HepG2 (cell line): ENCODE results near the gene SEMA4A. TPM values are rescaled to one million over a fixed set of nuclear protein-coding genes. Genes with fewer than 3 reads are reported as not detected.

Experiments used
- HNRNPLL ChIP-seq: fragments of 200-400 bp; formaldehyde crosslinking; IDR thresholded peaks from 2 replicates; pipeline ENCODE4 v1.6.1; 2017; ENCODE audit warnings: mild to moderate bottlenecking, low read depth, low read length; ENCODE audit not compliant: poor library complexity, severe bottlenecking
- NBN ChIP-seq: fragments of 450-650 bp; conservative IDR thresholded peaks from 2 replicates; pipeline ENCODE4 v1.6.1; 2017
- RCOR2 ChIP-seq: IDR thresholded peaks from 2 replicates; pipeline ENCODE4 v1.6.1; 2016; ENCODE audit warnings: missing biosample characterization, missing genetic modification reagents
- STAT6 ChIP-seq: sonication (generic); formaldehyde crosslinking; IDR thresholded peaks from 2 replicates; pipeline ENCODE4 v1.4.0; 2020; ENCODE audit warnings: missing genetic modification reagents, mild to moderate bottlenecking, borderline replicate concordance
- SYNCRIP ChIP-seq: fragments of 200-400 bp; formaldehyde crosslinking; IDR thresholded peaks from 2 replicates; pipeline ENCODE4 v1.6.1; 2018; ENCODE audit warnings: mild to moderate bottlenecking, low read depth, low read length; ENCODE audit not compliant: insufficient read depth
- TCF12 ChIP-seq, 2 experiments: fragments of 450-650 bp in 1 of 2; sonication (generic) in 1 of 2; formaldehyde crosslinking in 1 of 2; IDR thresholded peaks; 2 replicates each; pipeline versions ENCODE4 v1.6.1 to v1.8.0; 2017 to 2022; ENCODE audit warnings: antibody characterized with exemption in 1 of 2, mild to moderate bottlenecking in 1 of 2, missing genetic modification reagents in 1 of 2, moderate library complexity in 1 of 2
- ZBTB33 ChIP-seq: sonication (generic); formaldehyde crosslinking; IDR thresholded peaks from 2 replicates; pipeline ENCODE4 v1.4.0; 2020; ENCODE audit warnings: missing genetic modification reagents
- ZNF10 ChIP-seq: sonication (generic); formaldehyde crosslinking; IDR thresholded peaks from 2 replicates; pipeline ENCODE4 v1.4.0; 2020; ENCODE audit warnings: mild to moderate bottlenecking, low read depth, missing genetic modification reagents, borderline replicate concordance
- ZNF772 ChIP-seq: sonication (generic); formaldehyde crosslinking; IDR thresholded peaks from 2 replicates; pipeline ENCODE4 v1.5.0; 2020; ENCODE audit warnings: mild to moderate bottlenecking, missing genetic modification reagents
- polyA plus RNA-seq, 8 experiments: library from polyadenylated mRNA; depleted of rRNA in 3 of 8; stranded (reverse) in 7 of 8; unstranded in 1 of 8; fragments of >200 nt; fragmentation: Illumina TruSeq in 4 of 8; extraction: Trizol in 4 of 8; gene quantifications; 2 replicates each; pipeline versions ENCODE4 v1.2.1 to v1.2.3, GENCODE V29; 2011 to 2016; ENCODE audit warnings: low read depth in 4 of 8, missing spikeins in 1 of 8, mixed read lengths in 1 of 8; ENCODE audit not compliant: insufficient read depth in 1 of 8
- total RNA-seq, 5 experiments: library from RNA; depleted of rRNA; stranded (reverse); fragments of >200 nt; fragmentation: Illumina TruSeq; extraction: Trizol; gene quantifications; 2 replicates each; pipeline ENCODE4 v1.2.3, GENCODE V29; 2016; ENCODE audit warnings: low read depth in 1 of 5
- TF ChIP-seq, protein P1 (sequence below): sonication (generic); formaldehyde crosslinking; conservative IDR thresholded peaks from 2 replicates; pipeline ENCODE4 v1.8.0; 2022; ENCODE audit warnings: missing genetic modification reagents

Gene SEMA4A
- total and polyA plus RNA-seq, 2 of the 13 experiments (the other 11 are each of a cell fraction or from before 2014, with no cell fraction given), result 0.09 to 0.20 TPM

GRCh38 chr1:156191292-156191964, 38.0 kb downstream of the SEMA4A start (continued):
- no peak for TF ChIP-seq STAT6 (CRISPR knock-in tag)
- TF ChIP-seq SYNCRIP, result no peak
- no peak for TF ChIP-seq TCF12 (IDR thresholded peaks at IDR 0.05)
- TF ChIP-seq TCF12 (CRISPR knock-in tag; IDR thresholded peaks at IDR 0.05), result no peak
- no peak for TF ChIP-seq NBN
- TF ChIP-seq, protein P1, sequence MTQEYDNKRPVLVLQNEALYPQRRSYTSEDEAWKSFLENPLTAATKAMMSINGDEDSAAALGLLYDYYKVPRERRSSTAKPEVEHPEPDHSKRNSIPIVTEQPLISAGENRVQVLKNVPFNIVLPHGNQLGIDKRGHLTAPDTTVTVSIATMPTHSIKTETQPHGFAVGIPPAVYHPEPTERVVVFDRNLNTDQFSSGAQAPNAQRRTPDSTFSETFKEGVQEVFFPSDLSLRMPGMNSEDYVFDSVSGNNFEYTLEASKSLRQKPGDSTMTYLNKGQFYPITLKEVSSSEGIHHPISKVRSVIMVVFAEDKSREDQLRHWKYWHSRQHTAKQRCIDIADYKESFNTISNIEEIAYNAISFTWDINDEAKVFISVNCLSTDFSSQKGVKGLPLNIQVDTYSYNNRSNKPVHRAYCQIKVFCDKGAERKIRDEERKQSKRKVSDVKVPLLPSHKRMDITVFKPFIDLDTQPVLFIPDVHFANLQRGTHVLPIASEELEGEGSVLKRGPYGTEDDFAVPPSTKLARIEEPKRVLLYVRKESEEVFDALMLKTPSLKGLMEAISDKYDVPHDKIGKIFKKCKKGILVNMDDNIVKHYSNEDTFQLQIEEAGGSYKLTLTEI (CRISPR knock-in tag), result no peak
- no peak for TF ChIP-seq ZNF772
- no peak for TF ChIP-seq ZBTB33 (CRISPR knock-in tag)
- no peak for TF ChIP-seq ZNF10 (CRISPR knock-in tag)
- 0 out of 2 replicates have a peak, but pooled peaks have one; percentile 37 for TF ChIP-seq RCOR2 (CRISPR knock-in tag)
- no peak for TF ChIP-seq HNRNPLL
